H1 (cell line): ENCODE results near the gene GPATCH4. TPM values are rescaled to one million over a fixed set of nuclear protein-coding genes. Genes with fewer than 3 reads are reported as not detected.

Experiments used
- CTCF ChIA-PET: fragments of 300-600 bp; sonication (Branson Sonifier 250); formaldehyde crosslinking; loops from one replicate; lab custom pipeline; 2021; ENCODE audit not compliant: partially characterized antibody; lab: Charles Lee
- POLR2A ChIA-PET: fragments of 300-600 bp; sonication (Branson Sonifier 250); formaldehyde crosslinking; loops from one replicate; lab custom pipeline; 2021; ENCODE audit warnings: inconsistent platforms; ENCODE audit not compliant: partially characterized antibody; lab: Charles Lee
- DNase-seq, 2 experiments: peaks; one replicate each; pipeline versions ENCODE4 v3.0.0 to v3.0.0-alpha.2; 2010 to 2022; ENCODE audit warnings: low spot score in 2 of 2, low read depth in 1 of 2, mixed read lengths in 1 of 2
- FAIRE-seq: peaks from 2 replicates; lab custom pipeline; 2011; peaks lifted over from hg19 to GRCh38; lab: Jason Lieb, UNC
- H2AFZ ChIP-seq: 2 replicates; pipeline ENCODE4 v1.8.1; 2012; ENCODE audit warnings: low read length, inconsistent platforms
- H2AK5ac ChIP-seq: 2 replicates; pipeline ENCODE4 v1.6.1; 2013; ENCODE audit warnings: low read depth, low read length
- H2BK120ac ChIP-seq: replicated peaks from 2 replicates; pipeline ENCODE3; 2013; ENCODE audit warnings: low read depth, low read length, inconsistent platforms
- H2BK12ac ChIP-seq: 2 replicates; pipeline ENCODE4 v1.6.1; 2013; ENCODE audit warnings: low read depth, low read length
- H2BK15ac ChIP-seq: 2 replicates; pipeline ENCODE4 v1.6.1; 2013; ENCODE audit warnings: low read length
- H2BK20ac ChIP-seq: 2 replicates; pipeline ENCODE4 v1.6.1; 2013; ENCODE audit warnings: low read length
- H2BK5ac ChIP-seq: 2 replicates; pipeline ENCODE4 v1.6.1; 2013; ENCODE audit warnings: low read depth, low read length
- H3K14ac ChIP-seq: 2 replicates; pipeline ENCODE4 v1.6.1; 2013; ENCODE audit warnings: inconsistent platforms; ENCODE audit not compliant: insufficient read length
- H3K18ac ChIP-seq: 2 replicates; pipeline ENCODE4 v1.6.1; 2013; ENCODE audit warnings: low read length; ENCODE audit errors: extremely low read depth
- H3K23ac ChIP-seq: 2 replicates; pipeline ENCODE4 v1.6.1; 2013; ENCODE audit warnings: inconsistent platforms; ENCODE audit not compliant: insufficient read length
- H3K23me2 ChIP-seq: 2 replicates; pipeline ENCODE4 v1.6.1; 2013; ENCODE audit warnings: low read depth, low read length
- H3K27ac ChIP-seq: 2 replicates; pipeline ENCODE4 v1.6.1; 2011; ENCODE audit warnings: low read depth, low read length, inconsistent platforms
- H3K27me3 ChIP-seq, 4 experiments: replicated peaks in 1 of 4; 1 replicate in 1 of 4; 2 replicates in 3 of 4; pipeline versions ENCODE4 v1.6.1 to v1.8.1; 2011 to 2013; ENCODE audit warnings: low read length in 3 of 4, mild to moderate bottlenecking in 3 of 4, inconsistent platforms in 2 of 4, mixed read lengths in 2 of 4, moderate library complexity in 1 of 4; ENCODE audit not compliant: control insufficient read depth in 3 of 4, insufficient read depth in 3 of 4; ENCODE audit errors: extremely low read depth in 1 of 4
- H3K36me3 ChIP-seq, 4 experiments: 2 replicates each; pipeline versions ENCODE4 v1.6.1 to v1.8.1; 2011 to 2013; ENCODE audit warnings: mild to moderate bottlenecking in 4 of 4, low read length in 3 of 4, moderate library complexity in 2 of 4, control low read depth in 1 of 4, inconsistent platforms in 1 of 4; ENCODE audit not compliant: insufficient read depth in 4 of 4, control insufficient read depth in 2 of 4
- H3K4ac ChIP-seq: replicated peaks from 2 replicates; pipeline ENCODE3; 2013; ENCODE audit warnings: low read length, low read depth, mixed read lengths, inconsistent platforms; ENCODE audit not compliant: insufficient read length
- H3K4me1 ChIP-seq, 4 experiments: replicated peaks in 1 of 4; 1 replicate in 1 of 4; 2 replicates in 3 of 4; pipeline versions ENCODE4 v1.6.1 to v1.8.1; 2011 to 2013; ENCODE audit warnings: low read length in 3 of 4, inconsistent platforms in 2 of 4, mixed read lengths in 1 of 4; ENCODE audit not compliant: insufficient read depth in 4 of 4, control insufficient read depth in 3 of 4
- H3K4me2 ChIP-seq, 2 experiments: 2 replicates each; pipeline versions ENCODE4 v1.6.1 to v1.8.1; 2011 to 2013; ENCODE audit warnings: low read depth in 2 of 2, low read length in 2 of 2, control low read depth in 1 of 2, inconsistent platforms in 1 of 2, mild to moderate bottlenecking in 1 of 2; ENCODE audit not compliant: insufficient read depth in 1 of 2
- H3K4me3 ChIP-seq, 4 experiments: fragments of 200-600, 300-600 bp in 1 of 4; sonication (generic), shearing (Covaris generic), sonication (Bioruptor Twin) in 1 of 4; 2 replicates each; pipeline versions ENCODE4 v1.5.1 to v1.8.1; 2011 to 2016; ENCODE audit warnings: low read length in 4 of 4, low read depth in 3 of 4, control low read depth in 2 of 4, inconsistent platforms in 2 of 4, mild to moderate bottlenecking in 2 of 4, mixed read lengths in 1 of 4, moderate library complexity in 1 of 4; ENCODE audit not compliant: insufficient read depth in 2 of 4; ENCODE audit errors: extremely low read depth in 1 of 4
- H3K56ac ChIP-seq: replicated peaks from 2 replicates; pipeline ENCODE3; 2013; ENCODE audit warnings: low read depth, mild to moderate bottlenecking, mixed read lengths, low read length, inconsistent platforms; ENCODE audit not compliant: insufficient read length
- H3K79me1 ChIP-seq: 2 replicates; pipeline ENCODE4 v1.6.1; 2013; ENCODE audit warnings: low read depth, low read length, control low read depth
- H3K79me2 ChIP-seq, 2 experiments: 2 replicates each; pipeline versions ENCODE4 v1.6.1 to v1.8.1; 2012 to 2013; ENCODE audit warnings: low read length in 2 of 2, mild to moderate bottlenecking in 2 of 2, inconsistent platforms in 1 of 2; ENCODE audit not compliant: insufficient read depth in 2 of 2, control insufficient read depth in 1 of 2
- H3K9ac ChIP-seq, 4 experiments: replicated peaks in 1 of 4; 1 replicate in 1 of 4; 2 replicates in 3 of 4; pipeline versions ENCODE4 v1.6.1 to v1.8.1; 2011 to 2013; ENCODE audit warnings: low read depth in 3 of 4, low read length in 3 of 4, control low read depth in 2 of 4, mild to moderate bottlenecking in 2 of 4, moderate library complexity in 2 of 4, inconsistent platforms in 1 of 4; ENCODE audit errors: extremely low read depth in 1 of 4
- H3K9me3 ChIP-seq, 2 experiments: 2 replicates each; pipeline versions ENCODE4 v1.6.1 to v1.8.1; 2012 to 2013; ENCODE audit warnings: mild to moderate bottlenecking in 2 of 2, moderate library complexity in 2 of 2, control low read depth in 1 of 2, inconsistent platforms in 1 of 2, low read depth in 1 of 2, low read length in 1 of 2, mixed read lengths in 1 of 2; ENCODE audit not compliant: insufficient read depth in 2 of 2
- H4K20me1 ChIP-seq, 2 experiments: replicated peaks in 1 of 2; 2 replicates each; pipeline versions ENCODE3 to v1.8.1; 2011 to 2013; ENCODE audit warnings: inconsistent platforms in 2 of 2, low read length in 2 of 2, mild to moderate bottlenecking in 1 of 2; ENCODE audit not compliant: insufficient read depth in 2 of 2, control insufficient read depth in 1 of 2
- H4K5ac ChIP-seq: 2 replicates; pipeline ENCODE4 v1.6.1; 2013; ENCODE audit warnings: low read length, low read depth, mixed read lengths, inconsistent platforms; ENCODE audit not compliant: insufficient read length
- H4K8ac ChIP-seq: 2 replicates; pipeline ENCODE4 v1.8.0; 2013; ENCODE audit warnings: mild to moderate bottlenecking, moderate library complexity, low read length, inconsistent platforms; ENCODE audit not compliant: insufficient read depth; ENCODE audit errors: extremely low read depth
- H4K91ac ChIP-seq: replicated peaks from 2 replicates; pipeline ENCODE3; 2013; ENCODE audit warnings: low read length, mixed read lengths, inconsistent platforms; ENCODE audit not compliant: insufficient read length
- CTBP2 ChIP-seq: IDR thresholded peaks from 2 replicates; pipeline ENCODE4 v1.7.0; 2011; ENCODE audit warnings: borderline replicate concordance, mild to moderate bottlenecking, moderate library complexity, mixed read lengths, low read length; ENCODE audit not compliant: insufficient read depth, insufficient read length
- CTCF ChIP-seq, 3 experiments: IDR thresholded peaks; 1 replicate in 2 of 3; 2 replicates in 1 of 3; pipeline versions ENCODE4 v1.5.1 to v1.6.1; 2011; ENCODE audit warnings: low read length in 3 of 3, mild to moderate bottlenecking in 3 of 3, inconsistent platforms in 2 of 3, low read depth in 1 of 3, moderate library complexity in 1 of 3; ENCODE audit not compliant: insufficient read depth in 1 of 3; ENCODE audit errors: control extremely low read depth in 1 of 3
- GTF2F1 ChIP-seq: IDR thresholded peaks from 2 replicates; pipeline ENCODE4 v1.6.1; 2012; ENCODE audit warnings: low read depth, low read length, improper control_type of control experiment, borderline replicate concordance
- HDAC6 ChIP-seq: IDR thresholded peaks from one replicate; pipeline ENCODE4 v1.7.1; 2012; ENCODE audit warnings: low read depth, mild to moderate bottlenecking, inconsistent platforms, low read length, moderate library complexity
- SIX5 ChIP-seq: IDR thresholded peaks from 2 replicates; pipeline ENCODE4 v1.6.1; 2011; ENCODE audit warnings: mild to moderate bottlenecking, low read depth, low read length
- SP1 ChIP-seq: IDR thresholded peaks from 2 replicates; pipeline ENCODE4 v1.6.1; 2011; ENCODE audit warnings: low read depth, low read length
- SP4 ChIP-seq: IDR thresholded peaks from 2 replicates; pipeline ENCODE4 v1.6.1; 2012; ENCODE audit warnings: low read length, inconsistent platforms
- TAF7 ChIP-seq: optimal IDR thresholded peaks from 2 replicates; pipeline ENCODE3; 2011; ENCODE audit warnings: low read depth, mild to moderate bottlenecking, inconsistent platforms, low read length, moderate library complexity, borderline replicate concordance
- ZNF274 ChIP-seq: IDR thresholded peaks from 2 replicates; pipeline ENCODE4 v1.7.0; 2012; ENCODE audit warnings: low read length, borderline replicate concordance; ENCODE audit errors: extremely low read depth
- WGBS, 2 experiments: shearing (Covaris generic) in 1 of 2; methylation state at CpG; one replicate each; pipeline versions ENCODE4 v1.1.6 to v1.1.7; 2013 to 2015; ENCODE audit warnings: low lambda C conversion rate in 2 of 2, mixed read lengths in 2 of 2, inconsistent platforms in 1 of 2, low coverage in 1 of 2, missing lambda C conversion rate in 1 of 2; ENCODE audit not compliant: insufficient replicate concordance in 2 of 2, insufficient coverage in 1 of 2, insufficient read length in 1 of 2; ENCODE audit errors: extremely low coverage in 1 of 2, missing lambda C conversion rate in 1 of 2; 5-methylcytosine and 5-hydroxymethylcytosine counted together
- polyA plus RNA-seq, 7 experiments: library from polyadenylated mRNA; depleted of rRNA in 3 of 7; stranded (reverse) in 5 of 7; unstranded in 2 of 7; fragments of >200 nt in 5 of 7; fragments of 200-250 nt in 2 of 7; gene quantifications; 1 replicate in 5 of 7; 2 replicates in 1 of 7; 4 replicates in 1 of 7; pipeline versions ENCODE4 v1.2.1 to v1.2.3, GENCODE V29; 2011 to 2013; ENCODE audit warnings: missing spikeins in 2 of 7, mixed read lengths in 2 of 7
- total RNA-seq: library from RNA; stranded (reverse); fragmentation: NEBNext Ultra II Directional; extraction: Animal tissue kit (Norgen Biotek cat#: 25700); gene quantifications from 2 replicates; pipeline ENCODE4 v1.2.1, GENCODE V29; 2021

The GPATCH4 gene
- total and polyA plus RNA-seq, 2 of the 8 experiments (the other 6 are each of a cell fraction or from before 2014, with no cell fraction given) = 20.5 to 47.9 TPM

GRCh38 chr1:156619582-156619955, 18.3 kb upstream of the GPATCH4 start:
- Histone ChIP-seq H2AFZ (no peak overlapping the region), H3K79me2 (no peaks in the 10 kb centered on the region), H3K4me1 (no peaks in the 10 kb centered on the region; a peak in 3 of 7 replicates), H3K9ac (no peak overlapping the region), H3K4ac (no peak overlapping the region), H3K56ac (no peak overlapping the region), H3K23ac (no peak overlapping the region), H4K8ac (no peak overlapping the region), H3K23me2 (peaks cover 9% of the 10 kb centered on the region; the same call in 1 of the 2 replicates), H2BK120ac (no peak overlapping the region), H4K5ac (no peak overlapping the region), H3K4me3 (no peak overlapping the region), H4K20me1 (no peaks in the 10 kb centered on the region), H3K27me3 (peaks cover 18 to 40% (median 33%) of the 10 kb centered on the region in 4 experiments), H2BK20ac (no peak overlapping the region), H3K14ac (no peak overlapping the region), H3K4me2 (peak overlapping the region; percentile 26 to 48; a peak in 2 of 4 replicates), H3K18ac (no peak overlapping the region), H3K79me1 (no peaks in the 10 kb centered on the region), H3K36me3 (no peaks in the 10 kb centered on the region), H2BK12ac (no peak overlapping the region), H2BK15ac (no peak overlapping the region), H2AK5ac (no peak overlapping the region), H2BK5ac (no peak overlapping the region), H3K27ac (no peak overlapping the region), H3K9me3 (no peaks in the 10 kb centered on the region), H4K91ac (no peak overlapping the region)
- no peak for DNase-seq
- CTCF ChIA-PET = interaction anchor here (0.7 to 43.0 kb wide), 29 partner anchors 9 to 468 kb away, joined by 3 to 868 read pairs (median 5); partner anchors contain the start of genes BCAN, CRABP2, GPATCH4 and METTL25B
- TF ChIP-seq CTCF (IDR thresholded peaks at IDR 0.05; ENCODE audit: control extremely low read depth in 1 of 3, insufficient read depth in 1 of 3, low read depth in 1 of 3, low read length in 3 of 3) (no peak), GTF2F1 (no peak), TAF7 (no peak), HDAC6 (no peak), SIX5 (no peak), SP1 (no peak), ZNF274 (no peak), SP4 (no peak), CTBP2 (no peak)
- WGBS, 2 experiments = 32% methylated on average over 6 of the region's 6 CpGs; no CpG with 5 or more reads in 1 of the 2 experiments
- POLR2A ChIA-PET = interaction anchor here (0.6 to 2.6 kb wide), 14 partner anchors 8 to 501 kb away, joined by 3 to 11 read pairs (median 4); partner anchors contain the start of genes NAXE and NES
- no peak for FAIRE-seq
